Activated naive CD8-positive, alpha-beta T cell treated with anti-CD3 and anti-CD28 coated beads, Interleukin-2, amount 50 U/mL, for 24 hours (primary cell): ENCODE data around the gene STX16.

ENCODE experiments used
- ATAC-seq: fragments of 150-1000 bp; cut with Tn5 transposase; one replicate; pipeline ENCODE4 v1.10.0; 2021
- DNase-seq: peaks from one replicate; pipeline ENCODE4 v3.0.0; 2021
- H3K27ac Mint-ChIP-seq: one replicate; pipeline ENCODE4 v1.8.0; 2021; ENCODE audit warnings: mild to moderate bottlenecking, mixed read lengths
- H3K27me3 Mint-ChIP-seq: one replicate; pipeline ENCODE4 v1.8.0; 2021; ENCODE audit warnings: mixed read lengths
- H3K36me3 Mint-ChIP-seq: one replicate; pipeline ENCODE4 v1.8.0; 2021; ENCODE audit warnings: low read depth, mixed read lengths
- H3K4me1 Mint-ChIP-seq: one replicate; pipeline ENCODE4 v1.8.0; 2021; ENCODE audit warnings: mixed read lengths
- H3K4me3 Mint-ChIP-seq: one replicate; pipeline ENCODE4 v1.8.0; 2021; ENCODE audit warnings: mild to moderate bottlenecking, moderate library complexity, mixed read lengths
- H3K9me3 Mint-ChIP-seq: one replicate; pipeline ENCODE4 v1.8.0; 2021; ENCODE audit warnings: mixed read lengths

STX16 gene

GRCh38 chr20:58697201-58697866 lies 46.3 kb downstream of the STX16 start:
- DNase-seq: no peak
- Mint-ChIP-seq H3K4me1 (peaks cover 18% of the 10 kb centered on the region), H3K36me3 (peaks cover 7% of the 10 kb centered on the region), H3K9me3 (no peaks in the 10 kb centered on the region), H3K27me3 (no peaks in the 10 kb centered on the region), H3K27ac (no peak overlapping the region), H3K4me3 (no peak overlapping the region)
- no peak for ATAC-seq

DNA sequence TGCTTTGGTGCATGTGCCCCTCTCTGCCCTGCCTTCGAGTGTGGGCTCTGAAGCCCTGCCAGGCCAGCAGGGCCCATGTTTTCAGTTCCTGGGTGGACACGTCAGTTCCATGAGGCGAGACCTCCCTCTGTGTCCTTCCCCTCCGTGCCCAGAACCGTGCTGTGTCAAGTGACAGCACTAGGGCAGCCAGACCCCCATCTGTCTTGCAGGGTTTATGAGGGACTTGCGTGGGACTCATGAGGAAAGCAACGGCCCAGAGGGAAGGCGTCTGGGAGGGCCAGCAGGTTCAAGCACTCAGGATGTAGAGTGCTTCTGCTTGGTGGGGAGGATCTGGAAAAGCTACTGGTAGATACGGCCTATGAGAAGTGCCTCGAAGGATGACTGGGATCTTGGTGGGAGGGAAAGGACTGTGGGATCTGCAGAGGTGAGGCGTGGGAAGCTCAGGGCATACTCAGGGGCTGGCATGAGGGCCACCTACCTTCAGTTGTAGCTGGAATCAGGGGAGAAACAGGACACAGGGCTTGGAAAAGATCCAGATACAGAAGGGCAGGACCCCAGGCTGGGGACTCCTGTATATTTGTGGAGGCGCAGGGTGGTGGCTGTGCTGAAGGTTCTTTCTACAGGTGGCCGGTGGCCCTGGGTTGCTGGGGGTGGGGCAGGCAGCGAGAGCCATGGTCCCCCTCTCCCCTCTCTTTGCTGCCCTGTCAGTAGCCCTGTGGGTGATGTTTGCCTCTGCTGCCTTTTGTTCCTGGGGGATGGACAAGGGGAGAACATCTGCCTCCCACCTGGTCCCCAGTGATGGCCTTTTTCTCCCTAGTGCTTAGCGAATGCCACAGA lies 47.0 kb downstream of the STX16 start:
- DNase-seq (no peak), ATAC-seq (no peak)
- H3K9me3 Mint-ChIP-seq: no peaks in the 10 kb centered on the region
- no peak overlapping the region for H3K4me3 Mint-ChIP-seq
- H3K27me3 Mint-ChIP-seq: no peaks in the 10 kb centered on the region
- peaks cover 18% of the 10 kb centered on the region for H3K4me1 Mint-ChIP-seq
- no peak overlapping the region for H3K27ac Mint-ChIP-seq
- peaks cover 14% of the 10 kb centered on the region for H3K36me3 Mint-ChIP-seq

DNA sequence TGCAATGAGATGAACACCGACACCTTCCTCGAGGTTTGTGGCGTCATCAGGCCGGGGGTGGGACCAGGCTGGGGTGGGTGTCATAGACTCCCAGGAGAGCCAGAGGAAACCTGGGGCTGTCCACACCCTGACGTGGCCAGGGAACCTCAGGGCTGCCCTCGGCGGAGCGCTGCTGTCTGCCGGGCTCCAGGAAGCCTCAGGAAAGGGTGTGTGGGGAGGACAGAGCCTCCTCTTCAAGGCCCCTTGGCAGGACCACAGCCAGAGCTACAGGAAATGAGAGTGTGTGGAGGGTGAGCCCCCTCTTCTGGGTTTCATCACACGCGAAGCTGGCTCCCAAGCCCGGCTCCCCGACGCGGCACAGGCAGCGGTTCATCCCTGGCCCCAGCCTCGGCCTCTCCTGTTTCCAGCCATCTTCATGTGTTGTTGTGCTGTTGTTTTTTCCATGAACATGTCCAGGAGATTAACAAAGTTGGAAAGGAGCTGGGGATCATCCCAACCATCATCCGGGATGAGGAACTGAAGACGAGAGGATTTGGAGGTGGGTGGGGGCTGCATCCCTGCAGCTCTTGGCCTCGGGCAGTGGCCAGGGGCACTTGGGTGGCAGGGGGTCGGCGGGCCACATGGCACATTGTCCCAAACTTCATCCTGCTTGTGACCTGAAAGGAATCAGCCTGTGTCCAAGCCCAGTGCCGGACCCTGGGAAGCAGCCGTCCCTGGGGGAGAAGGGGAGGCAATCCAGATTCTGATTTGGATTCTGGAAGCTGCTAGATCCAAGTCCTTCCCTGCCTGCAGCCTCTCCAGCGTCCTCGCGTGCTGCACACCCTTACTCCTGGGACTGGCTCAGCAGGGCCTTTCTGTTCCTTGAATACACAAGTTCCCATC lies 47.9 kb downstream of the STX16 start:
- H3K36me3 Mint-ChIP-seq: peaks cover 15% of the 10 kb centered on the region
- H3K9me3 Mint-ChIP-seq: no peaks in the 10 kb centered on the region
- peaks cover 12% of the 10 kb centered on the region for H3K4me1 Mint-ChIP-seq
- DNase-seq (no peak), ATAC-seq (no peak)
- H3K27ac Mint-ChIP-seq: no peak overlapping the region
- H3K4me3 Mint-ChIP-seq: no peak overlapping the region
- no peaks in the 10 kb centered on the region for H3K27me3 Mint-ChIP-seq

DNA sequence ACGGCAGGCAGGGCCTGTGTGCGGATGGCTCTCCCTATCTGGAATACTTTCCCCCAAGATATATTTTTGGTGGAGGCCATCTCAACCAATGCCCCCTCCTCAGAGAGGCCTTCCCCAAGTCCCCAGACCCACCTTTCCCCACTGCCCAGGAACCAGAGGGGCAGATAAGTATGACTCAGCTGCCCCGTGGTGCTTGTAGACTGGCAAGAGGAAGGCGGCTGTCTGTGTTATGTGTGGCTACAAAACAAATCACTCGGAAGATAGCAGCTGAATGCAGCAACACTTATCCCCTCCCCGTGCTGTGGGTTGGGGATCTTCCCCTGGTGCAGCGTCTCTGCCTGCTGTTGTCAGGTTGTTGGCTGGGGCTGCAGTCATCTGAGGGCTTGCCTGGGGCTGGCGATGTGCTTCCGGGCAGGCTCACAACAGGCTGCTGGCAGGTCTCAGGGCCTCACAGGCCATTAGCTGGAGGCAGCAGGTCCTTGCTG lies 48.6 kb downstream of the STX16 start:
- no peaks in the 10 kb centered on the region for H3K27me3 Mint-ChIP-seq
- H3K4me1 Mint-ChIP-seq: peaks cover 9% of the 10 kb centered on the region
- no peaks in the 10 kb centered on the region for H3K9me3 Mint-ChIP-seq
- ATAC-seq (no peak), DNase-seq (no peak)
- H3K27ac Mint-ChIP-seq: peak overlapping the region; percentile 62
- peaks cover 17% of the 10 kb centered on the region for H3K36me3 Mint-ChIP-seq
- no peak overlapping the region for H3K4me3 Mint-ChIP-seq

DNA sequence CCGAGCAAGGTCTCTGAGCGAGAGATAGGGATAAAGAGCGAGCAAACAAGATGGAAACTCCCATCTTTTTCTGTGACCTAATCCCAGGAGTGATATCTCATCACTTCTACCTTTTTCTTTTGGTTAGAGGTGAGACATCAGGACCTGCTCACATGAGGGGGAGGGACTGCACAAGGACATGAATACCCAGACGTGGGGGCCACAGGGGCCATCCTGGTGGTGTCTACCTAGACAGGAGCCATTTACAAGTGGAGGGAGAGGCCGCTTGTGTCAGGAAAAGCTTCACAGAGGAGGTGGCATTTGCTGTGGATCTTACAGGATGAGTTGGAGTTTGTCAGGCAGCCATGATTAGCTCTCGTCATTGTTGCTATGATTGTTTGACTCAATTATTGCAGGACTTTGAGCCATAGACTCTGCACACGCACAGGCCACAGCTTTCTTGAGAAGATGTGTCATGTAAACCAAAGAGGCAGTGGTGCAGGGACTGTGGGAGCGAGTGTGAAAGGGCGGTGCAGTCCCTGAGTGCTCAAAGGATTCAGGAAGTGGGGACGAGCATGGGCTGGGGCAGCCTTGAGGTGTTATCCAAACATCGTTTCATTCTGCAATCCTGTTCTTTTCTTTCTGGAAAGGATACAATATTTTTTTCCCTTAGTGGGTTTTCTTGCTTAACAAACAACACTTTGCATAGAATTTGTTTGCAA lies 49.2 kb downstream of the STX16 start:
- no peak overlapping the region for H3K4me3 Mint-ChIP-seq
- no peaks in the 10 kb centered on the region for H3K9me3 Mint-ChIP-seq
- H3K4me1 Mint-ChIP-seq: peaks cover 9% of the 10 kb centered on the region
- peak overlapping the region; percentile 62 for H3K27ac Mint-ChIP-seq
- peaks cover 18% of the 10 kb centered on the region for H3K36me3 Mint-ChIP-seq
- DNase-seq: no peak
- no peaks in the 10 kb centered on the region for H3K27me3 Mint-ChIP-seq
- ATAC-seq: peak; percentile 78

DNA sequence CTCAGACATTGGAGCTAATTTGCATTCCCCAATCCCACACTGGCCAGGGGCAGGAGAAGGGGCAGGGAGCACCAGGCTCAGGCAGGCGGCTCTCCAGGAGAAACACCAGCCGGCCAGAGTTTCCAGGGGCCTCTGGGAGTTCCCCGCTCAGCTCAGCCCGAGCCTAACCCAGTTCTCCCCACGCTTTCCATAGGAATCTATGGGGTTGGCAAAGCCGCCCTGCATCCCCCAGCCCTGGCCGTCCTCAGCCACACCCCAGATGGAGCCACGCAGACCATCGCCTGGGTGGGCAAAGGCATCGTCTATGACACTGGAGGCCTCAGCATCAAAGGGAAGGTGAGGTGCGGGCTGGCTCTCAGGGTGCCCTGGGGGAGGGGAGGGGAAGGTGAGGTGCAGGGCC lies 49.7 kb downstream of the STX16 start:
- Mint-ChIP-seq H3K27ac (no peak overlapping the region), H3K4me3 (no peak overlapping the region), H3K9me3 (no peaks in the 10 kb centered on the region), H3K27me3 (no peaks in the 10 kb centered on the region), H3K4me1 (peaks cover 9% of the 10 kb centered on the region), H3K36me3 (peaks cover 18% of the 10 kb centered on the region)
- DNase-seq (no peak), ATAC-seq (no peak)

DNA sequence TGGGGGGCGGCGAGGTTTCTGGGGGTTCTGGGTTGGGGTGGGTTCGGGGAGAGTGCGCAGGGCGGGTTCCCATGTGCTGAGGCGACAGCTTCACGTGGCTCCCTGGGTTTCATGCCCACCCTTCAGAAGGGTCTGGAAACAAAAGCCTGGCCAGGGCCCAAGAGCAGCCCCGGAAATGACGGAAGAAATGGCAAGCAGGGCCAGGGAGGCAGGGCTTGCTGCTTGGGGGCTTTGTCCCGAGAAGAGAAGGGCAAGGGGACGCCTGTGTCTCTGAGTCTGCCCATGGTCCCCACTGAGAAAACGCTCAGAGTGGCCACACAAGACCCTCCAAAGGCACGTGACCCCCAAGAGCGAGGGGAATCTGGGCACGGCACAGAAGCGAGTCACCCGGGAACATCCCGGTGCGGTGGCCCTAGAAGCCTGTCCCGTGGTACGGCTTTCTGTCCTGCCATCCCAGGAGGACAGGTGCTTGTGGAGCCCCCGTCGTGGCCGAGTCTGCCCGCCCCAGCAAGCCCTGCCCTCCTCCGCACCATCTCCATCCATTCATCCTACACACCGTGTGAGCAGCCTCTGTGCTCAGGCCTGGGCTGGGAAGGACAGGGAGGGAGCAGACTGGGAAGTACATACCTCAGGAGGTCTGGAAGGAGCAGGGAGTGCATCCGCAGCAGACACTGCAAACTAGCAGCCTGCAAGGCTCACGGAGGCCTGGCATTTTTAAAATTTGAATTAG lies 50.5 kb downstream of the STX16 start:
- H3K9me3 Mint-ChIP-seq: no peaks in the 10 kb centered on the region
- H3K36me3 Mint-ChIP-seq: peaks cover 18% of the 10 kb centered on the region
- ATAC-seq (no peak), DNase-seq (no peak)
- no peak overlapping the region for H3K27ac Mint-ChIP-seq
- H3K4me3 Mint-ChIP-seq: no peak overlapping the region
- peaks cover 9% of the 10 kb centered on the region for H3K4me1 Mint-ChIP-seq
- H3K27me3 Mint-ChIP-seq: no peaks in the 10 kb centered on the region

DNA sequence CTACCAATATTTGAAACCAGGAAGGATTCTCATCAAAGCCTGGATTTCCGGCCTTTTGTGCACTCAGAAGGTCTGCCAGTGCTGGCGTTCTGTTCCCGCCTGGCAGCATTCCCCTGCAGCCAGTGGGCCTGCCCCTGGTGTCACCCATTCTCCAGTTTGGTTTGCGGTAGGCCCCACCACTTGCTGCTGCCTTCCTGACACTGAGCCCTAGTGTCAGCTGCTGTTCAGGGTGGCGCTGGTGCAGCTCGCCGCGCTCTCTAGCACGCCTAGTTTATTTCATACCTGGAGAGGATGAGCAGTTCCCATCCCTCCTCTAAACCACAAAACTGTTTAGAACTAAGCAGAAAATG lies 51.1 kb downstream of the STX16 start:
- no peak for DNase-seq
- Mint-ChIP-seq H3K9me3 (no peaks in the 10 kb centered on the region), H3K4me1 (peaks cover 9% of the 10 kb centered on the region), H3K27me3 (no peaks in the 10 kb centered on the region), H3K4me3 (no peak overlapping the region), H3K36me3 (peaks cover 16% of the 10 kb centered on the region), H3K27ac (no peak overlapping the region)
- no peak for ATAC-seq

DNA sequence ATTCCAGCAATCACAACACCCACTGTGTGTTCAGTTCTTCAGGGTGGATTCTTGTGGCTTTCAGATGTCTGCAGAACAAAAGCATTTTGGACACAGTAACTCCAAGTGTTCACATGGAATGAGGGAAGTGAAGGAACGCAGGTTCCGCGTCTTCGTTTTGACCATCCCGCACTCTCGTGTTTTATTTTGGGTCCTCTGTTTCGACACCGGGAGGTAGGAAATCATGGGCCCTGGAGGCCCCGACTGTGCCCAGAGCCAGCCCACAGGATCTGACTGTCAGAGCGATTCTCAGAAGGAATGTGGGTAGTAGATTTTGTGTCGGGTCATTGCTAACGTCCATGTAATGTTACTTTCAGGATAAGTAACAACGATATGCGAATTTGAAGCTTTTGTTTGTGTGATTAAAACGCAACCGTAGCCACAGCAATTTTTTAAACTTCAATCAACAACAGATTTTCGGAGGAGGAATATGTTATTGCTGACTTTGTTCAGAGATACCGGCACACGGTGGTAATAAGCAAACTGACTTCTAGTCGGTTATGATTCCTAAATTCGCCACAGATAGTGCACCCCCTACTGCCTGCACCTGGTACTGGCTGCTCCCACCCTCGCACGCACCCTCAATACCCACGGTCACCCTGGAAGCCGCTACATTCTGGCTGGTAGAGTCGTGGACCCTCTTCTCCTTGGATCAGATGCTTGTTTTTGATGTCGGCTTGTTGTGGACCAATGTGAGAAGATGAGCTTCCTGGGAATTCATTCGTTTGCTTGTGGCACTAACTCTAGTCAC lies 52.0 kb downstream of the STX16 start:
- no peaks in the 10 kb centered on the region for H3K27me3 Mint-ChIP-seq
- no peak for ATAC-seq
- peaks cover 16% of the 10 kb centered on the region for H3K36me3 Mint-ChIP-seq
- peaks cover 9% of the 10 kb centered on the region for H3K4me1 Mint-ChIP-seq
- no peak overlapping the region for H3K27ac Mint-ChIP-seq
- H3K9me3 Mint-ChIP-seq: no peaks in the 10 kb centered on the region
- DNase-seq: no peak
- H3K4me3 Mint-ChIP-seq: no peak overlapping the region

DNA sequence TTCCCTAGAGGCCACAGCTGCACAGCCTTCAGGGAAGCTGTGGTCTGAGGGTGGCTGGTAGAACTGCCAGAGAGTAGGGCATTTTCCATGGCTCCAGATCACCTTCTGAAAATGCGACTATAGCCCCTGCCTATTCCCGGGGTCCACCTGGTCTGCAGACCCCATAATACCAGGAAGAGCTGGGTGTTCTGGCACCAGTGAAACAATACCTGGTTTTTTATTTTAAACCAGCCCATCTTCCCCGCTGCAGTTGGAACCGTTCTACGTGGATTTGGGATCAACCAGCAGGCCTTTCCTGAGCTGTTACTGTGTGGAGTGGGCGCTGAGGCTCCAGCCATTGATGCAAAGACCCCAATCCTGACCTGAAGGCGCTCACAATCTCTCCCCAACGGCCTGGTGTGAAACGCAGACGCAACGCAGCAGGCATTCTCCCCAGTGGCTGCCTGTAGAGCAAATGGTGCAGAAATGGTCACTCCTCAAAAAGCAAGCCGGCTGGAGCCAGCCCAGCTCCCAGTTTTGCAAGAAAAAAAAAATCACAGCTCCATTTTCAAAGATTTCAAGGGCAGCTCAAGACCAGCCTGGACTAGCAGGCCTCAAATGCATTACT lies 52.8 kb downstream of the STX16 start:
- DNase-seq (no peak), ATAC-seq (no peak)
- no peaks in the 10 kb centered on the region for H3K27me3 Mint-ChIP-seq
- H3K4me3 Mint-ChIP-seq: no peak overlapping the region
- no peaks in the 10 kb centered on the region for H3K9me3 Mint-ChIP-seq
- H3K36me3 Mint-ChIP-seq: peaks cover 16% of the 10 kb centered on the region
- no peak overlapping the region for H3K27ac Mint-ChIP-seq
- H3K4me1 Mint-ChIP-seq: peaks cover 9% of the 10 kb centered on the region

- Mint-ChIP-seq H3K4me3 (no peak overlapping the region), H3K4me1 (peaks cover 3% of the 10 kb centered on the region), H3K36me3 (peaks cover 13% of the 10 kb centered on the region), H3K27me3 (no peaks in the 10 kb centered on the region), H3K9me3 (no peaks in the 10 kb centered on the region), H3K27ac (no peak overlapping the region)
- DNase-seq (no peak), ATAC-seq (no peak)
These were observed 54.3 kb downstream of the STX16 start for GRCh38 chr20:58705208-58705926.

DNA sequence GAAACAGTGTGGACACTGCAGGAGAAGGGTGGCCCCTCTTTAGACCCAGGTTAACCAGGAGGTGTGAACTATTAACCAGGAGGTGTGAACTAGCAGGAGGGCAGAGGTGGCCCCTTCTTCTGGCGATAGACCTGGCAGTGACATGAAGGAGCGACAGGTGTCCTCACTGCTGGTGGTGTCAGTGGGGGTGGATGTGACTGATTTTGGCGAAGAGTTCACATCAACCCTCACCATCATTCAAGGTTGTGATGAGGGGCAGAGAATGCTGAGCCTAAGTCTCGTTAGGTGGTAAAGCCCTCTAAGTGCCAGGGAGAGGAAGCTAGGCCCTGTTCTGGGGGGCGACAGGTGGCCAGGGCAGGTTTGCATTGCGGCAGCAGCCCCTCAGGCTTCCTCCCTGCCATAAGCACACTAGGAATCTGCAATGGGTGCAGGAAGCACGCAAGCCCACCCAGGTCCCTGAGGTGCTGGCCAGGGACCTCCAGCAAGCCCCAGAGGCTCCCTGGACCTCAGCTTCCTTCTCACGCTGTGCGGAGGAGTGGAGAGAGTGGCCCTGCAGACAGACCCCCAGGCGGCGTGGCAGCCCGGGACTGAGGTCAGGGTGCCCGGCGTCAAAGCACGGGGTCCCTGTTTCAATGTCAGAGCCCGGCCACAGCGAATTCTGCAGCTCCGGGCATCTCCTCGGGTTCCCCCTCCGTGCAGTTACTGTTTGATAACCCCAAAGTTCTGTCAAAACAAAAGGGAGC lies 55.2 kb downstream of the STX16 start:
- Mint-ChIP-seq H3K9me3 (no peaks in the 10 kb centered on the region), H3K27ac (no peak overlapping the region), H3K27me3 (no peaks in the 10 kb centered on the region), H3K4me1 (no peaks in the 10 kb centered on the region), H3K36me3 (peaks cover 12% of the 10 kb centered on the region), H3K4me3 (no peak overlapping the region)
- ATAC-seq (no peak), DNase-seq (no peak)
